IMR-90 (cell line): Measurements from ENCODE around the gene RALGAPB. TPM values are rescaled to one million over a fixed set of nuclear protein-coding genes. Genes with fewer than 3 reads are reported as not detected.

Source experiments
- ATAC-seq: fragments of 200-7000 bp; cut with Tn5 transposase; 2 replicates; pipeline ENCODE4 v1.9.1; 2020; ENCODE audit warnings: low read depth, mild to moderate bottlenecking, moderate library complexity
- BruUV-seq: library from RNA; stranded (reverse); fragments of 400-500 nt; replicated peaks from 2 replicates; lab custom pipeline; 2021; lab: Mats Ljungman, UMichigan
- CTCF ChIA-PET: fragments of 300-600 bp; formaldehyde crosslinking; extraction: SDS; loops from one replicate; lab custom pipeline; 2021; ENCODE audit warnings: antibody characterized with exemption; lab: Yijun Ruan, JAX
- POLR2A ChIA-PET: fragments of 300-600 bp; sonication (Branson Sonifier 250); formaldehyde crosslinking; loops from one replicate; lab custom pipeline; 2022; ENCODE audit warnings: antibody characterized with exemption; ENCODE audit not compliant: unreplicated experiment; lab: Charles Lee
- DNase-seq: peaks from one replicate; pipeline ENCODE4 v3.0.0; 2013
- H2AFZ ChIP-seq: replicated peaks from 2 replicates; pipeline ENCODE3; 2013; ENCODE audit warnings: low read length, mild to moderate bottlenecking; ENCODE audit not compliant: poor library complexity
- H2AK5ac ChIP-seq: 2 replicates; pipeline ENCODE4 v1.6.1; 2013; ENCODE audit warnings: low read depth, low read length, inconsistent platforms
- H2AK9ac ChIP-seq: replicated peaks from 2 replicates; pipeline ENCODE3; 2013; ENCODE audit warnings: mild to moderate bottlenecking, low read depth, low read length, moderate library complexity; ENCODE audit not compliant: poor library complexity
- H2BK120ac ChIP-seq: 2 replicates; pipeline ENCODE4 v1.6.1; 2013; ENCODE audit warnings: low read depth, low read length, inconsistent platforms
- H2BK15ac ChIP-seq: 3 replicates; pipeline ENCODE4 v1.6.1; 2013; ENCODE audit warnings: low read depth, low read length, inconsistent platforms
- H2BK20ac ChIP-seq: 2 replicates; pipeline ENCODE4 v1.6.1; 2013; ENCODE audit warnings: low read depth, mild to moderate bottlenecking, inconsistent platforms, low read length, moderate library complexity
- H2BK5ac ChIP-seq: 2 replicates; pipeline ENCODE4 v1.6.1; 2013; ENCODE audit warnings: mild to moderate bottlenecking, low read depth, low read length, inconsistent platforms; ENCODE audit not compliant: poor library complexity, severe bottlenecking
- H3K14ac ChIP-seq: replicated peaks from 2 replicates; pipeline ENCODE4 v1.6.1; 2013; ENCODE audit warnings: low read depth, low read length, inconsistent platforms
- H3K18ac ChIP-seq: 2 replicates; pipeline ENCODE4 v1.6.1; 2013; ENCODE audit warnings: low read depth, low read length, control low read depth
- H3K23ac ChIP-seq: 2 replicates; pipeline ENCODE4 v1.6.1; 2013; ENCODE audit warnings: low read depth, low read length, inconsistent platforms
- H3K27ac ChIP-seq: 2 replicates; pipeline ENCODE4 v1.5.1; 2013; ENCODE audit warnings: mild to moderate bottlenecking, control low read depth, low read length; ENCODE audit not compliant: insufficient read depth
- H3K27me3 ChIP-seq: 2 replicates; pipeline ENCODE4 v1.6.1; 2013; ENCODE audit warnings: low read length; ENCODE audit not compliant: control insufficient read depth, insufficient read depth
- H3K36me3 ChIP-seq: 2 replicates; pipeline ENCODE4 v1.6.1; 2013; ENCODE audit warnings: low read length, mixed read lengths; ENCODE audit not compliant: control insufficient read depth, insufficient read depth
- H3K4ac ChIP-seq: 2 replicates; pipeline ENCODE4 v1.6.1; 2013; ENCODE audit warnings: low read depth, low read length, inconsistent platforms
- H3K4me1 ChIP-seq: 2 replicates; pipeline ENCODE4 v1.6.1; 2013; ENCODE audit warnings: low read length, mixed read lengths; ENCODE audit not compliant: control insufficient read depth, insufficient read depth
- H3K4me2 ChIP-seq: 2 replicates; pipeline ENCODE4 v1.6.1; 2013; ENCODE audit warnings: low read depth, mild to moderate bottlenecking, control low read depth, low read length, moderate library complexity
- H3K4me3 ChIP-seq: 2 replicates; pipeline ENCODE4 v1.5.1; 2013; ENCODE audit warnings: low read depth, mild to moderate bottlenecking, control low read depth, low read length, moderate library complexity; ENCODE audit not compliant: insufficient read depth
- H3K56ac ChIP-seq: 2 replicates; pipeline ENCODE4 v1.6.1; 2013; ENCODE audit warnings: low read length, inconsistent platforms; ENCODE audit not compliant: insufficient read depth; ENCODE audit errors: extremely low read depth
- H3K79me1 ChIP-seq, 2 experiments: 2 replicates each; pipeline ENCODE4 v1.6.1; 2013; ENCODE audit warnings: low read length in 2 of 2, inconsistent platforms in 1 of 2, low read depth in 1 of 2
- H3K9ac ChIP-seq: 2 replicates; pipeline ENCODE4 v1.6.1; 2013; ENCODE audit warnings: low read depth, low read length, control low read depth
- H3K9me1 ChIP-seq: 2 replicates; pipeline ENCODE4 v1.6.1; 2013; ENCODE audit warnings: low read length, inconsistent platforms; ENCODE audit not compliant: insufficient read depth
- H3K9me3 ChIP-seq: 2 replicates; pipeline ENCODE4 v1.6.1; 2013; ENCODE audit warnings: low read length; ENCODE audit not compliant: control insufficient read depth, insufficient read depth
- H4K20me1 ChIP-seq: 2 replicates; pipeline ENCODE4 v1.6.1; 2013; ENCODE audit warnings: low read length, inconsistent platforms; ENCODE audit not compliant: insufficient read depth
- H4K5ac ChIP-seq: 2 replicates; pipeline ENCODE4 v1.6.1; 2013; ENCODE audit warnings: mild to moderate bottlenecking, low read depth, low read length, control low read depth
- H4K8ac ChIP-seq, 2 experiments: 2 replicates each; pipeline ENCODE4 v1.6.1; 2013; ENCODE audit warnings: low read depth in 2 of 2, low read length in 2 of 2, control low read depth in 1 of 2, inconsistent platforms in 1 of 2
- H4K91ac ChIP-seq: 2 replicates; pipeline ENCODE4 v1.6.1; 2013; ENCODE audit warnings: low read depth, low read length, inconsistent platforms; ENCODE audit not compliant: insufficient read depth
- BHLHE40 ChIP-seq: fragments of 150-350 bp; IDR thresholded peaks from 2 replicates; pipeline ENCODE4 v1.6.1; 2016; ENCODE audit warnings: mild to moderate bottlenecking, low read depth, low read length
- CEBPB ChIP-seq: IDR thresholded peaks from 2 replicates; pipeline ENCODE4 v1.6.1; 2012; ENCODE audit warnings: low read depth, low read length, improper control_type of control experiment
- CHD1 ChIP-seq: IDR thresholded peaks from 2 replicates; pipeline ENCODE4 v1.6.1; 2012; ENCODE audit warnings: low read depth, low read length, improper control_type of control experiment
- CTCF ChIP-seq: conservative IDR thresholded peaks from 2 replicates; pipeline ENCODE4 v1.5.1; 2012; ENCODE audit warnings: mild to moderate bottlenecking, low read depth, low read length, improper control_type of control experiment
- ELK1 ChIP-seq: fragments of 150-350 bp; IDR thresholded peaks from 2 replicates; pipeline ENCODE4 v1.6.1; 2016; ENCODE audit warnings: low read depth, mild to moderate bottlenecking, low read length, moderate library complexity, borderline replicate concordance
- FOS ChIP-seq: fragments of 150-350 bp; IDR thresholded peaks from 2 replicates; pipeline ENCODE4 v1.6.1; 2016; ENCODE audit warnings: low read depth, low read length
- MAFK ChIP-seq: IDR thresholded peaks from 2 replicates; pipeline ENCODE4 v1.6.1; 2012; ENCODE audit warnings: low read depth, low read length, improper control_type of control experiment
- MAZ ChIP-seq: IDR thresholded peaks from 2 replicates; pipeline ENCODE4 v1.6.1; 2012; ENCODE audit warnings: low read depth, mild to moderate bottlenecking, low read length, improper control_type of control experiment, moderate library complexity, borderline replicate concordance
- MXI1 ChIP-seq: IDR thresholded peaks from 2 replicates; pipeline ENCODE4 v1.6.1; 2012; ENCODE audit warnings: low read depth, mild to moderate bottlenecking, low read length, moderate library complexity, borderline replicate concordance
- NFE2L2 ChIP-seq: fragments of 150-350 bp; IDR thresholded peaks from 2 replicates; pipeline ENCODE4 v1.6.1; 2016; ENCODE audit warnings: low read depth, mild to moderate bottlenecking, low read length
- POLR2A ChIP-seq: IDR thresholded peaks from 2 replicates; pipeline ENCODE4 v1.6.1; 2012; ENCODE audit warnings: mild to moderate bottlenecking, low read depth, low read length
- RAD21 ChIP-seq: IDR thresholded peaks from 2 replicates; pipeline ENCODE4 v1.6.1; 2012; ENCODE audit warnings: low read length, improper control_type of control experiment
- RCOR1 ChIP-seq: IDR thresholded peaks from 2 replicates; pipeline ENCODE4 v1.6.1; 2012; ENCODE audit warnings: mild to moderate bottlenecking, low read length, improper control_type of control experiment; ENCODE audit not compliant: insufficient replicate concordance
- RFX5 ChIP-seq: IDR thresholded peaks from 2 replicates; pipeline ENCODE4 v1.8.0; 2012; ENCODE audit warnings: low read depth, mild to moderate bottlenecking, low read length, moderate library complexity
- SMC3 ChIP-seq: fragments of 150-350 bp; IDR thresholded peaks from 2 replicates; pipeline ENCODE4 v1.6.1; 2016; ENCODE audit warnings: low read depth, mild to moderate bottlenecking, antibody characterized with exemption, low read length, moderate library complexity
- USF2 ChIP-seq: fragments of 150-350 bp; IDR thresholded peaks from 2 replicates; pipeline ENCODE4 v1.6.1; 2017; ENCODE audit warnings: mild to moderate bottlenecking, antibody characterized with exemption, low read length, low read depth
- whole genome bisulfite sequencing, 2 experiments: methylation state at CpG; one replicate each; pipeline versions ENCODE4 v1.1.5 to v1.1.7; 2013; ENCODE audit warnings: missing lambda C conversion rate in 2 of 2; ENCODE audit not compliant: insufficient read length in 1 of 2; ENCODE audit errors: extremely low coverage in 2 of 2; 5-methylcytosine and 5-hydroxymethylcytosine counted together
- dilution Hi-C: fragments of 300-500 bp; cut with HindIII; formaldehyde crosslinking; loops from one replicate; pipeline ENCODE4 v1.14.3; 2018; ENCODE audit warnings: low sequenced_read_pairs; ENCODE audit not compliant: unreplicated experiment
- in situ Hi-C: fragments of 300-500 bp; cut with MboI; formaldehyde crosslinking; loops from 3 replicates; pipeline ENCODE4 v1.14.3; 2019; ENCODE audit warnings: low sequenced_read_pairs, inconsistent platforms, mixed read lengths
- intact Hi-C: fragments of 100-400 bp; cut with micrococcal nuclease; formaldehyde crosslinking; loops from 2 replicates; pipeline ENCODE4 v1.10.0; 2022
- polyA plus RNA-seq, 3 experiments: library from polyadenylated mRNA; depleted of rRNA; stranded (reverse); fragments of >200 nt; gene quantifications; 2 replicates each; pipeline ENCODE4 v1.2.3, GENCODE V29; 2012; ENCODE audit warnings: low replicate concordance in 1 of 3
- total RNA-seq: library from RNA; depleted of rRNA; stranded (reverse); fragments of >200 nt; gene quantifications from 2 replicates; pipeline ENCODE4 v1.2.3, GENCODE V29; 2012

RALGAPB gene
- total and polyA plus RNA-seq, 2 of the 4 experiments (the other 2 are of a cell fraction), result 12.7 to 30.3 TPM

GRCh38 chr20:38604873-38605303 lies 132.2 kb downstream of the RALGAPB start:
- no peaks in the 10 kb centered on the region for H3K9me1 ChIP-seq
- peak; percentile 14 for DNase-seq

More at GRCh38 chr20:38604873-38605303, 132.2 kb downstream of the RALGAPB start:
- H4K91ac ChIP-seq, result no peak overlapping the region
- dilution Hi-C loops, result no loop called here
- intact Hi-C loops, result no loop called here
- no peak overlapping the region for H3K9ac ChIP-seq
- WGBS, 2 experiments, result no CpG with 5 or more reads among the region's 4 CpGs
- H3K4me2 ChIP-seq, result no peak overlapping the region
- no peak overlapping the region for H2BK120ac ChIP-seq
- no peak overlapping the region for H2AK5ac ChIP-seq
- no peaks in the 10 kb centered on the region for H3K4me1 ChIP-seq
- H3K4me3 ChIP-seq, result no peak overlapping the region
- no peak overlapping the region for H2BK15ac ChIP-seq
- no peaks in the 10 kb centered on the region for H3K36me3 ChIP-seq
- H2AFZ ChIP-seq, result no peak overlapping the region
- ATAC-seq, result peak; percentile 59
- no peak overlapping the region for H3K18ac ChIP-seq
- in situ Hi-C loops, result no loop called here
- H3K27ac ChIP-seq, result no peak overlapping the region
- H2BK5ac ChIP-seq, result no peak overlapping the region
- TF ChIP-seq POLR2A (no peak), SMC3 (no peak), CTCF (no peak), CEBPB (no peak), MAZ (no peak), MAFK (no peak), FOS (no peak), USF2 (no peak), RCOR1 (no peak), ELK1 (no peak), CHD1 (no peak), BHLHE40 (no peak), NFE2L2 (no peak), MXI1 (no peak), RAD21 (no peak), RFX5 (no peak)
- no TSS peak for BruUV-seq
- no peak overlapping the region for H4K5ac ChIP-seq
- no peaks in the 10 kb centered on the region for H4K20me1 ChIP-seq
- no peak overlapping the region for H3K56ac ChIP-seq
- H3K79me1 ChIP-seq, result no peaks in the 10 kb centered on the region
- H4K8ac ChIP-seq, result no peak overlapping the region
- peaks cover 48% of the 10 kb centered on the region for H3K27me3 ChIP-seq
- CTCF ChIA-PET, result interaction anchor here (1.4 kb wide), 1 partner anchor 25 kb away, joined by 3 read pairs; no protein-coding TSS in a partner anchor
- no peaks in the 10 kb centered on the region for H3K9me3 ChIP-seq
- H3K14ac ChIP-seq, result no peak overlapping the region
- no peak overlapping the region for H2AK9ac ChIP-seq
- no peak overlapping the region for H3K4ac ChIP-seq
- no peak overlapping the region for H3K23ac ChIP-seq
- POLR2A ChIA-PET, result no interaction called here
- no peak overlapping the region for H2BK20ac ChIP-seq
